IMR-90 (cell line): ENCODE measurements around the gene SYT11. TPM values are rescaled to one million over a fixed set of nuclear protein-coding genes. Genes with fewer than 3 reads are reported as not detected.

Experiments
- ATAC-seq: fragments of 200-7000 bp; cut with Tn5 transposase; 2 replicates; pipeline ENCODE4 v1.9.1; 2020; ENCODE audit warnings: low read depth, mild to moderate bottlenecking, moderate library complexity
- BruUV-seq: library from RNA; stranded (reverse); fragments of 400-500 nt; replicated peaks from 2 replicates; lab custom pipeline; 2021; lab: Mats Ljungman, UMichigan
- CTCF ChIA-PET: fragments of 300-600 bp; formaldehyde crosslinking; extraction: SDS; loops from one replicate; lab custom pipeline; 2021; ENCODE audit warnings: antibody characterized with exemption; lab: Yijun Ruan, JAX
- POLR2A ChIA-PET: fragments of 300-600 bp; sonication (Branson Sonifier 250); formaldehyde crosslinking; loops from one replicate; lab custom pipeline; 2022; ENCODE audit warnings: antibody characterized with exemption; ENCODE audit not compliant: unreplicated experiment; lab: Charles Lee
- DNase-seq: peaks from one replicate; pipeline ENCODE4 v3.0.0; 2013
- H2AFZ ChIP-seq: replicated peaks from 2 replicates; pipeline ENCODE3; 2013; ENCODE audit warnings: low read length, mild to moderate bottlenecking; ENCODE audit not compliant: poor library complexity
- H2AK5ac ChIP-seq: 2 replicates; pipeline ENCODE4 v1.6.1; 2013; ENCODE audit warnings: low read depth, low read length, inconsistent platforms
- H2AK9ac ChIP-seq: replicated peaks from 2 replicates; pipeline ENCODE3; 2013; ENCODE audit warnings: mild to moderate bottlenecking, low read depth, low read length, moderate library complexity; ENCODE audit not compliant: poor library complexity
- H2BK120ac ChIP-seq: 2 replicates; pipeline ENCODE4 v1.6.1; 2013; ENCODE audit warnings: low read depth, low read length, inconsistent platforms
- H2BK15ac ChIP-seq: 3 replicates; pipeline ENCODE4 v1.6.1; 2013; ENCODE audit warnings: low read depth, low read length, inconsistent platforms
- H2BK20ac ChIP-seq: 2 replicates; pipeline ENCODE4 v1.6.1; 2013; ENCODE audit warnings: low read depth, mild to moderate bottlenecking, inconsistent platforms, low read length, moderate library complexity
- H2BK5ac ChIP-seq: 2 replicates; pipeline ENCODE4 v1.6.1; 2013; ENCODE audit warnings: mild to moderate bottlenecking, low read depth, low read length, inconsistent platforms; ENCODE audit not compliant: poor library complexity, severe bottlenecking
- H3K14ac ChIP-seq: replicated peaks from 2 replicates; pipeline ENCODE4 v1.6.1; 2013; ENCODE audit warnings: low read depth, low read length, inconsistent platforms
- H3K18ac ChIP-seq: 2 replicates; pipeline ENCODE4 v1.6.1; 2013; ENCODE audit warnings: low read depth, low read length, control low read depth
- H3K23ac ChIP-seq: 2 replicates; pipeline ENCODE4 v1.6.1; 2013; ENCODE audit warnings: low read depth, low read length, inconsistent platforms
- H3K27ac ChIP-seq: 2 replicates; pipeline ENCODE4 v1.5.1; 2013; ENCODE audit warnings: mild to moderate bottlenecking, control low read depth, low read length; ENCODE audit not compliant: insufficient read depth
- H3K27me3 ChIP-seq: 2 replicates; pipeline ENCODE4 v1.6.1; 2013; ENCODE audit warnings: low read length; ENCODE audit not compliant: control insufficient read depth, insufficient read depth
- H3K36me3 ChIP-seq: 2 replicates; pipeline ENCODE4 v1.6.1; 2013; ENCODE audit warnings: low read length, mixed read lengths; ENCODE audit not compliant: control insufficient read depth, insufficient read depth
- H3K4ac ChIP-seq: 2 replicates; pipeline ENCODE4 v1.6.1; 2013; ENCODE audit warnings: low read depth, low read length, inconsistent platforms
- H3K4me1 ChIP-seq: 2 replicates; pipeline ENCODE4 v1.6.1; 2013; ENCODE audit warnings: low read length, mixed read lengths; ENCODE audit not compliant: control insufficient read depth, insufficient read depth
- H3K4me2 ChIP-seq: 2 replicates; pipeline ENCODE4 v1.6.1; 2013; ENCODE audit warnings: low read depth, mild to moderate bottlenecking, control low read depth, low read length, moderate library complexity
- H3K4me3 ChIP-seq: 2 replicates; pipeline ENCODE4 v1.5.1; 2013; ENCODE audit warnings: low read depth, mild to moderate bottlenecking, control low read depth, low read length, moderate library complexity; ENCODE audit not compliant: insufficient read depth
- H3K56ac ChIP-seq: 2 replicates; pipeline ENCODE4 v1.6.1; 2013; ENCODE audit warnings: low read length, inconsistent platforms; ENCODE audit not compliant: insufficient read depth; ENCODE audit errors: extremely low read depth
- H3K79me1 ChIP-seq, 2 experiments: 2 replicates each; pipeline ENCODE4 v1.6.1; 2013; ENCODE audit warnings: low read length in 2 of 2, inconsistent platforms in 1 of 2, low read depth in 1 of 2
- H3K9ac ChIP-seq: 2 replicates; pipeline ENCODE4 v1.6.1; 2013; ENCODE audit warnings: low read depth, low read length, control low read depth
- H3K9me1 ChIP-seq: 2 replicates; pipeline ENCODE4 v1.6.1; 2013; ENCODE audit warnings: low read length, inconsistent platforms; ENCODE audit not compliant: insufficient read depth
- H3K9me3 ChIP-seq: 2 replicates; pipeline ENCODE4 v1.6.1; 2013; ENCODE audit warnings: low read length; ENCODE audit not compliant: control insufficient read depth, insufficient read depth
- H4K20me1 ChIP-seq: 2 replicates; pipeline ENCODE4 v1.6.1; 2013; ENCODE audit warnings: low read length, inconsistent platforms; ENCODE audit not compliant: insufficient read depth
- H4K5ac ChIP-seq: 2 replicates; pipeline ENCODE4 v1.6.1; 2013; ENCODE audit warnings: mild to moderate bottlenecking, low read depth, low read length, control low read depth
- H4K8ac ChIP-seq, 2 experiments: 2 replicates each; pipeline ENCODE4 v1.6.1; 2013; ENCODE audit warnings: low read depth in 2 of 2, low read length in 2 of 2, control low read depth in 1 of 2, inconsistent platforms in 1 of 2
- H4K91ac ChIP-seq: 2 replicates; pipeline ENCODE4 v1.6.1; 2013; ENCODE audit warnings: low read depth, low read length, inconsistent platforms; ENCODE audit not compliant: insufficient read depth
- CTCF ChIP-seq: conservative IDR thresholded peaks from 2 replicates; pipeline ENCODE4 v1.5.1; 2012; ENCODE audit warnings: mild to moderate bottlenecking, low read depth, low read length, improper control_type of control experiment
- ELK1 ChIP-seq: fragments of 150-350 bp; IDR thresholded peaks from 2 replicates; pipeline ENCODE4 v1.6.1; 2016; ENCODE audit warnings: low read depth, mild to moderate bottlenecking, low read length, moderate library complexity, borderline replicate concordance
- MAZ ChIP-seq: IDR thresholded peaks from 2 replicates; pipeline ENCODE4 v1.6.1; 2012; ENCODE audit warnings: low read depth, mild to moderate bottlenecking, low read length, improper control_type of control experiment, moderate library complexity, borderline replicate concordance
- NFE2L2 ChIP-seq: fragments of 150-350 bp; IDR thresholded peaks from 2 replicates; pipeline ENCODE4 v1.6.1; 2016; ENCODE audit warnings: low read depth, mild to moderate bottlenecking, low read length
- POLR2A ChIP-seq: IDR thresholded peaks from 2 replicates; pipeline ENCODE4 v1.6.1; 2012; ENCODE audit warnings: mild to moderate bottlenecking, low read depth, low read length
- RFX5 ChIP-seq: IDR thresholded peaks from 2 replicates; pipeline ENCODE4 v1.8.0; 2012; ENCODE audit warnings: low read depth, mild to moderate bottlenecking, low read length, moderate library complexity
- WGBS, 2 experiments: methylation state at CpG; one replicate each; pipeline versions ENCODE4 v1.1.5 to v1.1.7; 2013; ENCODE audit warnings: missing lambda C conversion rate in 2 of 2; ENCODE audit not compliant: insufficient read length in 1 of 2; ENCODE audit errors: extremely low coverage in 2 of 2; 5-methylcytosine and 5-hydroxymethylcytosine counted together
- dilution Hi-C: fragments of 300-500 bp; cut with HindIII; formaldehyde crosslinking; loops from one replicate; pipeline ENCODE4 v1.14.3; 2018; ENCODE audit warnings: low sequenced_read_pairs; ENCODE audit not compliant: unreplicated experiment
- in situ Hi-C: fragments of 300-500 bp; cut with MboI; formaldehyde crosslinking; loops from 3 replicates; pipeline ENCODE4 v1.14.3; 2019; ENCODE audit warnings: low sequenced_read_pairs, inconsistent platforms, mixed read lengths
- intact Hi-C: fragments of 100-400 bp; cut with micrococcal nuclease; formaldehyde crosslinking; loops from 2 replicates; pipeline ENCODE4 v1.10.0; 2022
- polyA plus RNA-seq, 3 experiments: library from polyadenylated mRNA; depleted of rRNA; stranded (reverse); fragments of >200 nt; gene quantifications; 2 replicates each; pipeline ENCODE4 v1.2.3, GENCODE V29; 2012; ENCODE audit warnings: low replicate concordance in 1 of 3
- total RNA-seq: library from RNA; depleted of rRNA; stranded (reverse); fragments of >200 nt; gene quantifications from 2 replicates; pipeline ENCODE4 v1.2.3, GENCODE V29; 2012

The SYT11 gene
- total and polyA plus RNA-seq, 2 of the 4 experiments (the other 2 are of a cell fraction), result 22.9 to 43.7 TPM

GRCh38 chr1:155833665-155834295, 25.6 kb upstream of the SYT11 start:
- Histone ChIP-seq H3K9me3 (no peaks in the 10 kb centered on the region), H3K79me1 (peaks cover 21 to 67% of the 10 kb centered on the region in 2 experiments), H3K9ac (no peak overlapping the region), H3K27me3 (no peaks in the 10 kb centered on the region), H3K18ac (no peak overlapping the region), H3K4me2 (no peak overlapping the region), H4K91ac (no peak overlapping the region), H3K4ac (no peak overlapping the region), H2BK15ac (no peak overlapping the region), H4K5ac (no peak overlapping the region), H4K8ac (no peak overlapping the region), H2BK5ac (peak overlapping the region; percentile 41), H3K27ac (no peak overlapping the region), H3K23ac (no peak overlapping the region), H3K36me3 (peaks cover 10% of the 10 kb centered on the region), H2BK20ac (no peak overlapping the region), H3K4me3 (no peak overlapping the region), H3K14ac (no peak overlapping the region), H2AK5ac (no peak overlapping the region), H3K56ac (no peak overlapping the region), H3K4me1 (peaks cover 3% of the 10 kb centered on the region; the same call in 1 of the 2 replicates), H2BK120ac (no peak overlapping the region), H2AK9ac (no peak overlapping the region), H4K20me1 (peaks cover 3% of the 10 kb centered on the region), H2AFZ (no peak overlapping the region), H3K9me1 (peaks cover 11% of the 10 kb centered on the region; the same call in 1 of the 2 replicates)
- dilution Hi-C loops, result no loop called here
- DNase-seq (no peak), ATAC-seq (no peak)
- POLR2A ChIA-PET, result no interaction called here
- TF ChIP-seq CTCF (no peak), ELK1 (no peak), RFX5 (no peak), NFE2L2 (no peak), POLR2A (no peak), MAZ (no peak)
- intact Hi-C loops, result no loop called here
- in situ Hi-C loops, result no loop called here
- no CpG with 5 or more reads among the region's 1 CpG for WGBS, 2 experiments
- CTCF ChIA-PET, result no interaction called here
- no TSS peak for BruUV-seq
